Tongue (tissue), 2 donors: ENCODE results near the gene RDH16. TPM values are rescaled to one million over a fixed set of nuclear protein-coding genes. Genes with fewer than 3 reads are reported as not detected.
"Not testable (repeated sequence)": the region's sequence is repeated elsewhere in the genome, so short reads cannot be mapped to it uniquely, and the experiment has no call there.

ENCODE experiments used
- DNase-seq: peaks from one replicate; pipeline ENCODE4 v3.0.0-alpha.2; 2015
- total RNA-seq: library from RNA; depleted of rRNA; stranded (reverse); fragments of >200 nt; gene quantifications from one replicate; pipeline ENCODE4 v1.2.3, GENCODE V29; 2014

Gene RDH16
- total RNA-seq, 1 donor from 2014 or later, result 1.3 TPM

- no peak for DNase-seq
These were observed 3.1 kb downstream of the RDH16 start for GRCh38 chr12:56954057-56954957.

GRCh38 chr12:56953314-56953713 lies 4.1 kb downstream of the RDH16 start:
- DNase-seq, result no peak

- DNase-seq, result no peak
These were observed 5.6 kb downstream of the RDH16 start for GRCh38 chr12:56951582-56952339.

GRCh38 chr12:56948881-56949280 lies 8.5 kb downstream of the RDH16 start:
- DNase-seq, result no peak

- DNase-seq, result no peak
These were observed 9.0 kb downstream of the RDH16 start for GRCh38 chr12:56948457-56948777.

GRCh38 chr12:56947633-56948456 lies 9.6 kb downstream of the RDH16 start:
- no peak for DNase-seq

GRCh38 chr12:56943878-56944277 lies 13.5 kb downstream of the RDH16 start:
- DNase-seq, result no peak

GRCh38 chr12:56943374-56943773 lies 14.0 kb downstream of the RDH16 start:
- not testable (repeated sequence) for DNase-seq

- DNase-seq, result no peak
These were observed 15.9 kb downstream of the RDH16 start for GRCh38 chr12:56941299-56942017.

- DNase-seq, result not testable (repeated sequence)
These were observed 16.5 kb downstream of the RDH16 start for GRCh38 chr12:56940942-56941298.

GRCh38 chr12:56935752-56936151 lies 21.7 kb downstream of the RDH16 start:
- DNase-seq, result no peak

GRCh38 chr12:56935157-56935556 lies 22.3 kb downstream of the RDH16 start:
- DNase-seq, result no peak

- no peak for DNase-seq
These were observed 23.4 kb downstream of the RDH16 start, which contains the start of gene SDR9C7 for GRCh38 chr12:56933826-56934625. Gene SDR9C7 (minus strand): TSS chr12:56934408. CDS start chr12:56934261, 147 bp downstream.

- no peak for DNase-seq
These were observed 24.5 kb downstream of the RDH16 start for GRCh38 chr12:56932867-56933266.

GRCh38 chr12:56932146-56932545 lies 25.3 kb downstream of the RDH16 start:
- no peak for DNase-seq

- DNase-seq, result peak; percentile 68
These were observed 25.9 kb downstream of the RDH16 start for GRCh38 chr12:56931474-56931978.

GRCh38 chr12:56930241-56930640 lies 27.2 kb downstream of the RDH16 start:
- DNase-seq, result no peak

- DNase-seq, result no peak
These were observed 27.6 kb downstream of the RDH16 start for GRCh38 chr12:56929780-56930179.

- DNase-seq, result no peak
These were observed 29.1 kb downstream of the RDH16 start for GRCh38 chr12:56928262-56928661.

GRCh38 chr12:56927281-56927680 lies 30.1 kb downstream of the RDH16 start:
- DNase-seq, result no peak

- DNase-seq, result no peak
These were observed 35.4 kb downstream of the RDH16 start for GRCh38 chr12:56922031-56922430.
